Lower leg skin (tissue), 3 donors: ENCODE measurements around the gene HLA-DMA.

Source experiments
- CTCF ChIP-seq, 3 donors: fragments of 450-650 bp; IDR thresholded peaks; one replicate each; pipeline ENCODE4 v1.5.1; 2016; ENCODE audit warnings: antibody characterized with exemption in 3 of 3, mild to moderate bottlenecking in 3 of 3, moderate library complexity in 2 of 3
- POLR2A ChIP-seq, 2 donors: fragments of 450-650 bp; IDR thresholded peaks; one replicate each; pipeline ENCODE4 v1.6.1; 2016 to 2017; ENCODE audit warnings: antibody characterized with exemption in 2 of 2, mild to moderate bottlenecking in 1 of 2, moderate library complexity in 1 of 2

GRCh38 chr6:32973144-32974015, 20.5 kb upstream of the HLA-DMA start:
- TF ChIP-seq CTCF (IDR thresholded peaks at IDR 0.05) (no peak), POLR2A (IDR thresholded peaks at IDR 0.05) (no peak)
